Measurements from ENCODE around the gene RNF14. TPM values are rescaled to one million over a fixed set of nuclear protein-coding genes. Genes with fewer than 3 reads are reported as not detected.

RNF14 gene
- polyA plus RNA-seq, 4 donors: 26.2 to 52.6 (median 33.9) TPM

GRCh38 chr5:141978389-141978788, 9.5 kb downstream of the RNF14 start:
- Histone ChIP-seq H3K9me3 (ENCODE audit: control insufficient read depth in 2 of 2, insufficient read depth in 1 of 2, low read depth in 1 of 2, low read length in 1 of 2) (no peaks in the 10 kb centered on the region), H3K27ac (ENCODE audit: low read depth in 1 of 3, low read length in 2 of 3) (no peak overlapping the region), H3K4me1 (ENCODE audit: control insufficient read depth in 3 of 3, insufficient read depth in 2 of 3, low read depth in 1 of 3, low read length in 2 of 3) (peaks cover 0 to 24% (median 8%) of the 10 kb centered on the region in 3 donors), H3K27me3 (ENCODE audit: control insufficient read depth in 3 of 3, insufficient read depth in 3 of 3, low read length in 3 of 3) (no peaks in the 10 kb centered on the region), H3K36me3 (ENCODE audit: control insufficient read depth in 3 of 3, insufficient read depth in 2 of 3, low read depth in 1 of 3, low read length in 3 of 3) (peaks cover 13 to 31% (median 22%) of the 10 kb centered on the region in 3 donors), H3K4me3 (ENCODE audit: low read depth in 1 of 3, low read length in 3 of 3) (no peak overlapping the region)
- no peak for FAIRE-seq
- DNase-seq: peak in 1 of 2 donors; percentile 61

GRCh38 chr5:141982626-141983025, 13.7 kb downstream of the RNF14 start:
- H3K4me1 ChIP-seq (ENCODE audit: control insufficient read depth in 3 of 3, insufficient read depth in 2 of 3, low read depth in 1 of 3, low read length in 2 of 3): peaks cover 0 to 21% (median 2%) of the 10 kb centered on the region in 3 donors
- WGBS, 3 donors: 28 to 40% (median 40%) methylated on average over 2 of the region's 2 CpGs
- H3K4me3 ChIP-seq (ENCODE audit: low read depth in 1 of 3, low read length in 3 of 3): no peak overlapping the region
- no peaks in the 10 kb centered on the region for H3K9me3 ChIP-seq (ENCODE audit: control insufficient read depth in 2 of 2, insufficient read depth in 1 of 2, low read depth in 1 of 2, low read length in 1 of 2)
- no peaks in the 10 kb centered on the region for H3K27me3 ChIP-seq (ENCODE audit: control insufficient read depth in 3 of 3, insufficient read depth in 3 of 3, low read length in 3 of 3)
- FAIRE-seq: no peak
- peak overlapping the region in 1 of 3 donors; percentile 19 for H3K27ac ChIP-seq (ENCODE audit: low read depth in 1 of 3, low read length in 2 of 3)
- DNase-seq: peak in 1 of 2 donors; percentile 59
- H3K36me3 ChIP-seq (ENCODE audit: control insufficient read depth in 3 of 3, insufficient read depth in 2 of 3, low read depth in 1 of 3, low read length in 3 of 3): peaks cover 22 to 39% (median 29%) of the 10 kb centered on the region in 3 donors

- H3K27ac ChIP-seq (ENCODE audit: low read depth in 1 of 3, low read length in 2 of 3): no peak overlapping the region
- FAIRE-seq (no peak), DNase-seq (no peak)
- H3K4me1 ChIP-seq (ENCODE audit: control insufficient read depth in 3 of 3, insufficient read depth in 2 of 3, low read depth in 1 of 3, low read length in 2 of 3): peaks cover 0 to 13% (median 0%) of the 10 kb centered on the region in 3 donors
- H3K36me3 ChIP-seq (ENCODE audit: control insufficient read depth in 3 of 3, insufficient read depth in 2 of 3, low read depth in 1 of 3, low read length in 3 of 3): peaks cover 11 to 25% (median 22%) of the 10 kb centered on the region in 3 donors
- H3K9me3 ChIP-seq (ENCODE audit: control insufficient read depth in 2 of 2, insufficient read depth in 1 of 2, low read depth in 1 of 2, low read length in 1 of 2): no peaks in the 10 kb centered on the region
- no peaks in the 10 kb centered on the region for H3K27me3 ChIP-seq (ENCODE audit: control insufficient read depth in 3 of 3, insufficient read depth in 3 of 3, low read length in 3 of 3)
- no peak overlapping the region for H3K4me3 ChIP-seq (ENCODE audit: low read depth in 1 of 3, low read length in 3 of 3)
Observed at GRCh38 chr5:141986072-141986471, 17.2 kb downstream of the RNF14 start.

DNA sequence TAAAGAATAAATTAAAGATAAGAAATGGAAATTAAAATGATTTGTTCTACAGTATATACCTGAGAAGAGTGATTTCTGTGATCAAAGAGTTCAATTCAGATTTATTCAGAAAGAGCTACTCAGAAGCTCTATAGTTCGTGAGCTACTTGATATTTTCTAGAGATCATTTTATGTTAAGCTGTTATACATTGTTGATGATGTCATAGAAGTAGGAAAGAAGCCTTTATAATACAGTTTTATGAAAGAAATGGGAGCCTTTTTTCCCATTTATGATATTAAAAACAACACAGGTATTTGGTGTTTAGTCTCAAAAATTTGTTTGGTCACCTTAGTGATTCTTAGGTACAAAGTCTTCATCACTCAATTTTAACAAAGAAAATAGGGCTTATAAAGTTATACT, 20.8 kb downstream of the RNF14 start:
- Histone ChIP-seq H3K36me3 (ENCODE audit: control insufficient read depth in 3 of 3, insufficient read depth in 2 of 3, low read depth in 1 of 3, low read length in 3 of 3) (peaks cover 3 to 30% (median 11%) of the 10 kb centered on the region in 3 donors), H3K4me3 (ENCODE audit: low read depth in 1 of 3, low read length in 3 of 3) (no peak overlapping the region), H3K27ac (ENCODE audit: low read depth in 1 of 3, low read length in 2 of 3) (no peak overlapping the region), H3K9me3 (ENCODE audit: control insufficient read depth in 2 of 2, insufficient read depth in 1 of 2, low read depth in 1 of 2, low read length in 1 of 2) (no peaks in the 10 kb centered on the region), H3K4me1 (ENCODE audit: control insufficient read depth in 3 of 3, insufficient read depth in 2 of 3, low read depth in 1 of 3, low read length in 2 of 3) (peaks cover 0 to 19% (median 0%) of the 10 kb centered on the region in 3 donors), H3K27me3 (ENCODE audit: control insufficient read depth in 3 of 3, insufficient read depth in 3 of 3, low read length in 3 of 3) (no peaks in the 10 kb centered on the region)
- 0% methylated on average over 1 of the region's 1 CpG for WGBS, 3 donors
- DNase-seq (no peak), FAIRE-seq (no peak)

DNA sequence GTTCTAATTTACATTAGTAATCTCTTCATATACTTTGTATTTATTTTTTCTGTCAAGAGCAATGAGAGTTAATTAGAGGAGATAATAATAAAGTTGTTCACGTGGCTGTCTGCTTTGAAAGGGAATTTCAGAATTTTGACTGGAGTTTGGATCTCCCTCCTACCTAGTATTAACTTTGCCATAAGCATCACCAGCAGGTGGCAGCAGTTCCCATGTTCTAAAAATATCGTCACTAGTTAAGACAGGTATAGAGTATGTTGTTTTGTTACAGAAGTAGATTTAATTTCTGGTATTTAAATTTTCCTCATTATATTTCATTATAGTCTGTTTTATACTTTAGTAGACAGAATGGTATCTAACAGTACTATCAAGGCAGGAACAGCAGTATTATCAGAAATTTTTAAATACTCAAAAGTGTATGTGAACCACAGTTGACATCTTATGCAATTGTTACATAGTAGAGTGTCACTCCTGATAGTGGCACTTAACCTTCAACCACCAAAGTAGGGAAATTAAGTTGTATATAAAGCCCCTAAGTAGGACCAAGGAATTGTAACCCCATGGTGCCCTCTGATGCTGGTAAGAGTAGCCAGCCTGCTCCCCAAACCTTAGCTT, 23.6 kb downstream of the RNF14 start:
- Histone ChIP-seq H3K4me3 (ENCODE audit: low read depth in 1 of 3, low read length in 3 of 3) (no peak overlapping the region), H3K4me1 (ENCODE audit: control insufficient read depth in 3 of 3, insufficient read depth in 2 of 3, low read depth in 1 of 3, low read length in 2 of 3) (peaks cover 0 to 30% (median 0%) of the 10 kb centered on the region in 3 donors), H3K27ac (ENCODE audit: low read depth in 1 of 3, low read length in 2 of 3) (peak overlapping the region in 1 of 3 donors; percentile 12), H3K9me3 (ENCODE audit: control insufficient read depth in 2 of 2, insufficient read depth in 1 of 2, low read depth in 1 of 2, low read length in 1 of 2) (no peaks in the 10 kb centered on the region), H3K36me3 (ENCODE audit: control insufficient read depth in 3 of 3, insufficient read depth in 2 of 3, low read depth in 1 of 3, low read length in 3 of 3) (peaks cover 2 to 20% (median 13%) of the 10 kb centered on the region in 3 donors), H3K27me3 (ENCODE audit: control insufficient read depth in 3 of 3, insufficient read depth in 3 of 3, low read length in 3 of 3) (no peaks in the 10 kb centered on the region)
- DNase-seq (peak; percentile 77 to 82), FAIRE-seq (peak; percentile 68)
- 0 to 15% (median 7%) methylated on average over 2 of the region's 2 CpGs for WGBS, 3 donors

- Histone ChIP-seq H3K27me3 (ENCODE audit: control insufficient read depth in 3 of 3, insufficient read depth in 3 of 3, low read length in 3 of 3) (no peaks in the 10 kb centered on the region), H3K4me3 (ENCODE audit: low read depth in 1 of 3, low read length in 3 of 3) (no peak overlapping the region), H3K9me3 (ENCODE audit: control insufficient read depth in 2 of 2, insufficient read depth in 1 of 2, low read depth in 1 of 2, low read length in 1 of 2) (no peaks in the 10 kb centered on the region), H3K4me1 (ENCODE audit: control insufficient read depth in 3 of 3, insufficient read depth in 2 of 3, low read depth in 1 of 3, low read length in 2 of 3) (peaks cover 0 to 34% (median 0%) of the 10 kb centered on the region in 3 donors), H3K36me3 (ENCODE audit: control insufficient read depth in 3 of 3, insufficient read depth in 2 of 3, low read depth in 1 of 3, low read length in 3 of 3) (peaks cover 2 to 26% (median 9%) of the 10 kb centered on the region in 3 donors), H3K27ac (ENCODE audit: low read depth in 1 of 3, low read length in 2 of 3) (peak overlapping the region in 1 of 3 donors; percentile 71)
- WGBS, 3 donors: 65 to 68% (median 67%) methylated on average over 4 of the region's 4 CpGs
- DNase-seq (peak in 1 of 2 donors; percentile 51), FAIRE-seq (no peak)
Observed at GRCh38 chr5:141994511-141995136, 25.7 kb downstream of the RNF14 start.

DNA sequence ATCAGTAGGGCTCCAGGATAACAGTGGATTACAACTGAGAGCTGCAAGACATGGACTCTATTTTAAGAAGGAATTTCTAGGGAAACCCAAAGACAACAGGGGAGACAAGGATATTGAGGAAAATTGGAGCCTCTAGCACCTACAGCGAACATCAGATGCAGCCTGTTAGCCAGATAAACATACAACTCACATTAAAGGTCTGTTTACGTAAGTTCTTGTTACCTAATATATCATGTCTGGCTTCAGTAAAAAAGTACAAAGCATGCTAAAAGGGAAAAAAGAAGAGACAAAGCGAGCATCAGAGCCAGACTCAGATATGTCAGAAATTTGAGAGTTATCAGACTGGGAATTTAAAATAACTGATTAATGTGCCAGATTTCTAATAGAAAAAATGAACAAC, 26.8 kb downstream of the RNF14 start:
- Histone ChIP-seq H3K4me1 (ENCODE audit: control insufficient read depth in 3 of 3, insufficient read depth in 2 of 3, low read depth in 1 of 3, low read length in 2 of 3) (peaks cover 0 to 34% (median 0%) of the 10 kb centered on the region in 3 donors), H3K9me3 (ENCODE audit: control insufficient read depth in 2 of 2, insufficient read depth in 1 of 2, low read depth in 1 of 2, low read length in 1 of 2) (no peaks in the 10 kb centered on the region), H3K27ac (ENCODE audit: low read depth in 1 of 3, low read length in 2 of 3) (no peak overlapping the region), H3K27me3 (ENCODE audit: control insufficient read depth in 3 of 3, insufficient read depth in 3 of 3, low read length in 3 of 3) (no peaks in the 10 kb centered on the region), H3K36me3 (ENCODE audit: control insufficient read depth in 3 of 3, insufficient read depth in 2 of 3, low read depth in 1 of 3, low read length in 3 of 3) (peaks cover 2 to 22% (median 12%) of the 10 kb centered on the region in 3 donors), H3K4me3 (ENCODE audit: low read depth in 1 of 3, low read length in 3 of 3) (no peak overlapping the region)
- WGBS, 3 donors: 93 to 99% (median 96%) methylated on average over 3 of the region's 3 CpGs
- DNase-seq (no peak), FAIRE-seq (no peak)

DNA sequence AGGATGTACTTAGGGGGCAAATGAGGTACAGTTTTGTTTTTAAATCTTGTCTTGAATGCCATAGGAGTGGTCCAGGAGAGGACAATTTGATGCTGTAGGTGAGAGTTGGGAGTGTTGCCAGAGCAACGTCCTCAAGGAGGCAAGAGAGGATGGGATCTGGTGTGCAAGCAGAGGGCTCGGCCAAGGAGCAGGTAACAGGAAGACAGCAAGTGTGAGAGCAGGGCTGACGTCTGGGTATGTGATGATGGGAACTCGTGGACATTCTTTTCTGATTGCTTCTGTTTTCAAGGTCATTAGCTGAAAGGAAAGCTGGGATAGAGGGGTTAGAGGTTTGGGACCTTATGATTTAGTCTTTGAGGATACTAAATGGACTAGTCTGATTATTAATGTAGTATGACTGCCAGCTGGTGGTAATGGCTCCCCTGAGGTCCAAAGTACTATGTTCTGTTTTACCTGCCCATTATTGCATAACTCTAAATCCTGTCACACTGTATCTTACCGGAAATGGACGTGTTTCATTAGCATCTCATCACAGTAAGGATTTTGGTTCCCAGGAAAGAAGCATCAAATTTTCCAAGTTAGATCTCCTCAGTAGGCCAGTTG, 28.6 kb downstream of the RNF14 start:
- H3K27ac ChIP-seq (ENCODE audit: low read depth in 1 of 3, low read length in 2 of 3): peak overlapping the region; percentile 27 to 78 (median 75)
- no peaks in the 10 kb centered on the region for H3K9me3 ChIP-seq (ENCODE audit: control insufficient read depth in 2 of 2, insufficient read depth in 1 of 2, low read depth in 1 of 2, low read length in 1 of 2)
- H3K27me3 ChIP-seq (ENCODE audit: control insufficient read depth in 3 of 3, insufficient read depth in 3 of 3, low read length in 3 of 3): no peaks in the 10 kb centered on the region
- 19 to 44% (median 42%) methylated on average over 6 of the region's 6 CpGs for WGBS, 3 donors
- H3K36me3 ChIP-seq (ENCODE audit: control insufficient read depth in 3 of 3, insufficient read depth in 2 of 3, low read depth in 1 of 3, low read length in 3 of 3): peaks cover 2 to 24% (median 14%) of the 10 kb centered on the region in 3 donors
- FAIRE-seq: no peak
- no peak overlapping the region for H3K4me3 ChIP-seq (ENCODE audit: low read depth in 1 of 3, low read length in 3 of 3)
- DNase-seq: peak; percentile 74 to 79
- peaks cover 0 to 34% (median 0%) of the 10 kb centered on the region in 3 donors for H3K4me1 ChIP-seq (ENCODE audit: control insufficient read depth in 3 of 3, insufficient read depth in 2 of 3, low read depth in 1 of 3, low read length in 2 of 3)
